GM19397 (cell line): ENCODE results near the gene GPM6B.

ENCODE experiments used
- ATAC-seq: cut with Tn5 transposase; IDR thresholded peaks from one replicate; pipeline ENCODE4 v1.9.1; 2021; ENCODE audit warnings: mild to moderate bottlenecking, moderate library complexity; ENCODE audit not compliant: unreplicated experiment

Gene GPM6B

DNA sequence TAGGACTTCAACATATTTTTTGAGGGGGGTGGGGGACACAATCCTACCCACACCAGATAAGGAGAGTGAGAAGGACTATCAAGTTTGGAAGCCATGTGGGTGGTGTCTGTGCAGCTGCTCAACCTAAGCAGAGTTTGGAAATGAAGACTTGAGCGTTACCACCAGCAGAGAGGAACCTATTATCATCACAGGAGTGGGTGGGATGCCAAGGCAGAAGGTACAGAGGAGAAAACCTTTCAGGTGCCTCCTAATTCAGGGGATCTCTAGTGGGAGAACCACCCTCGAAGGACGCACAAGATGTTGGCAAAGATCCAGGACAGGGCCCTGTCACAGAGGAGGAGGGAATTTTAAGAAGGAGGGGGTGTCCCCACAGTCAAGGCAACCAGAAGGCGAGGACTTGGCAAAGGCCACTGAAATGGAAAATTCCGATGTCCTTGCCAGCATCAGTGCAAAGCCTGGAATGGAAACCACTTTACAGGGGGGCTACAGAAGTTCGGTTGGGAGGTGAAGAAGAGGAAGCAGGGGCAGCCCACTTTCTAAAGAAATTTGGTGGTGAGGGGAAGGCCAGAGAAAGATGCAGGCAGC, 8.4 kb upstream of the GPM6B start:
- no peak for ATAC-seq

DNA sequence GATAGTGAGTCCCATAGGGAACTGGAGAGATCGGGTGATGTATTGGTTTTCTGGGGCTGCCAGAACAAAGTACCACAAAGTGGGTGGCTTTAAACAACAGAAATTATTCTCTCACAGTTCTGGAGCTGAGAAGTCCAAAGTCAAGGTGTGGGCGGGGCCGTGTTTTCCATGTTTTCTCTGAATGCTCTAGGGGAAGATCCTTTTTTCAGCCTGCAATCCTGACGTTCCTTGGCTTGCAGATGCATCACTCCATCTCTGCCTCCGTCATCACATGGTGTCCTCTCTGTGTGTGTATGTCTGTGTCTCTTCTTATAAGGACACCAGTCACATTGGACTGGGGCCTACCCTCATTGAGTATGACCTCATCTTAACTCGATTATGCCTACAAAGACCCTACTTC, 7.9 kb upstream of the GPM6B start:
- ATAC-seq: no peak

DNA sequence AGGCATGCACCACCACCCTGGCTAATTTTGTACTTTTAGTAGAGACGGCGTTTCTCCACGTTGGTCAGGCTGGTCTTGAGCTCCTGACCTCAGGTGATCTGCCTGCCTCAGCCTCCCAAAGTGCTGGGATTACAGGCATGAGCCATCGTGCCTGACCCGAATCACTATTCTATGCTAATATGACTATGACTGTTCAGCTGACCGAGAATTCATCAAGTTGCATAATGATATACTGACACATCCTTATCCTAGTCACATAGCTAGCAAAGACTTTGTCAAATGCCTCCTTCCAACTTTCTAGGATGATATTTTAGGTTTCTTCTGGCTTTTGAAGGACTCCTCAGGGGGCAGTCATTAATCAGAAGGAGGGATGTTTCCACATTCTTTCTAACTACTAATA, 4.8 kb upstream of the GPM6B start:
- ATAC-seq: no peak

DNA sequence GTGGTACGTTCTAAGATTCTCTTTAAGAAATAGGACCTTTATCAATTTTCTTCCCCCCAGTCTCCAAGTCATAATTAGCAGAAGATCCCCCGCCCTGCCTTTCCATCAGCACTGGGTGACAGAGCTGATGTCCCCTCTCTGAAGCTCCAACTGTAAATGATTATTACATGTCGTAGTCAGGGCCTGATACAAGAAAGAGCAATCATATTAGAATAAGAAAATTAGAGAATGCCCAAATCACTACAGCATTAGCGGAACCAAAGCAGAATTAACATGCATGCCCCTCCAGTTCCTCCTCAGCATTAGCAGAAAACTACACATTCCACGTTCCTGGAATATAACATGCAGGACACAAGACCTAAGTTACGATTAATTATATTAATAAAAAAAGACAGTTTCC, 717 bp downstream of the GPM6B start:
- no peak for ATAC-seq

DNA sequence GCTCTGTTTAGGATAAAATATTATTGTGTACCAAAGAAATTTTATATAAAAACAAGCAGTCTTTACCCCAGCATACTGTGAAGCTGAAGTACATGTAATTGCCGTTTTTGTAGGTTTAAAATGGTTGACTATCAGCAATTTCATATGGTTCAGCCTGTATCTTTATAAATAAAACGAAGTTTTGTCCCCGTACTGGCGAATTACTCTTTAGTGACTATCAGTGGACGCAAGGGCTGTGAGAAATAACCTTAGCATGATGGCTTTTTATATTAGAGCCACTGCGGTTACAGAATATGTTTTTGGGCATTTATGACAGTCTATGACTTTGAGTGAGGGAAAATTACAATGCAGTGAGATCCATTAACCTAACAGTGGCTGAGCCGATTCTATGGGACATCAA, 1.2 kb downstream of the GPM6B start:
- ATAC-seq: no peak

DNA sequence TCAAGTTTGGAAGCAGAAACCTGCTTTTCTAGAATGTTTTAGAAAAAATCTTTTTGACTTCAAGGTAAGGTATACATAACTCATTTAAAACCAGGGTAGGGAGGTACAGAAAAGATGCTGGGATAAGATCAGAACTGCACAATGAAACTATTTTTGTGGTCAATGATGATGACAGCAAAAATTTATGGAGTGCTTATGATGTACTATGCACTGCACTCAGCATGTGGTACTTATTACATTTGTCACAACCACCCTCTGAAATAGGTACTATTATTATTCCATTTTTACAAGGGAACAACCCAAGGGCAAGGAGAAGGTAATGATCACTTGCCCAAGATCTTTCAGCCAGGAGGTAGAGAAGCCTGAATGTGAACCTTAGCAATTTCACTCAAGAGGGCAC, 8.0 kb downstream of the GPM6B start:
- no peak for ATAC-seq

DNA sequence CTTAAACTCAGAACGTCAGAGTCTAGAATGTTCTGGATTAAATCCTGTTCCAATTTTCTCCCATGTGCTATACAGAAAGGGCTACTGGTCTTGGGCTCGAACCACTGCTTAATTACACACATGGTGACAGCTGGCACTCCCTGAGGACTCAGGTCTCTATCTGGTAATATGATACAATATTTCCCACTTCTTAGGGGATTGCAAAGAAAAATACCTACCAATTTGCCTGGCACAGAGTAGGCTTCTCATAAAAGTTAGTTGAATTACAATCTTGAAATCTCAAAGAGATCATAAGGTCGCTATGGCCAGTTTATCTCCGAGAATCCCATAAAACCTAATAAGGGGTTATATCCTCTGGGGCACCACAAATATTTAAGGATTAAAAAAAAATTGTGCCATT, 8.6 kb downstream of the GPM6B start:
- no peak for ATAC-seq

DNA sequence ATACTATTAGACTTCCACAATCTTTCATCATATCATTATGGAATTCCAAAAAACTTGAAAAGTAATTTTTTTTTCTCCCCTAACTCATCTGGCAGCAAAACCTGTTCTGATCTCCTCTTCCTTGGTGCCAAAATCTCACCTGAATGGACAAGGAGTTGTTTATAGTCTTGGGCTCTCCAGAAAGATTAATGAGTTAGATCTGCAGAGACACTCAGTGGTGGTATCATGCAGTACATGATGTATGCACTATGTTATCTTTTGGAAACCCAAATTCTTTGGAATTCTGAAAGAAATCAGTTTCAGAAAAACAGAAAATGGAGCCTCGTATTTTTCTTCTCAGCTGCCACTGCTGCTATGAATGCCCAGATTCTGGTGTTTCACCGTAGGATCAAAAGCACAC, 11.7 kb downstream of the GPM6B start:
- ATAC-seq: no peak

DNA sequence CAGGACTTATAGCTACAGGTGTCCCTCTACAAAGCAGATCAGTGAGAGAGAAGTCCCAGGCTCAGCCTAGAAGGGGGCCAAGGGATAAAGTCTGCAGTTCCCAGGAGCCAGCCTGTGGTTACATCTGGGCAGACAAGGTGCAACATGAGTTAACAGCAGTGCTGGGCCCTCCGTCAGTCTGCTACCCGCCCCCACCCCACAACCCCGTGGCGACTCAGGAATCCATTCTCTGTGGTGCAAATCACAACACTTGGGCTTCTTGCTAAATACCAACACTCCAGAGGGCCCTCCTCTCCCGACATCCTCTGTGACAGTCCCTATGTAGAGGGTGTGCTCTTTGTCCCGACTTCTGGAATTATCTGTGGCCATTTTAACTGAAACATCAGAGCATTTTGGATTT, 13.8 kb downstream of the GPM6B start:
- no peak for ATAC-seq

DNA sequence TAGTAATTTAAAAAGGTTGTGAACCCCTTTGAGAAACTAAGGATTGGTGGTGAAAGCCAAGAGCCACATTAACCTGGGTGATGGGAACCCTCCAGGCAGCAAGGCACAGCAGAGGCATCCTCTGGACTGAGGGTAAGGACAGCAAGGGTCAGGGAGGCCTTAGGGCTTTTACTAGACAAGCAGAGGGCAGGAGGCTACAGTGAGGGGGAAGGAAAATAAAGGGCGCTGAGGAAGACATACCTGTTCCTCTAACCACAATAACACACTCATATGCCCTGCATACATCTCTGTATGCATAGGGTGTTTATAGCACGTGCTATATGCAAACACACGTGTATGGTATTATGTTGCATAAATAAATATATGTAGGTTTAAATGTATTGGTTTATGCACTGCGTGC, 18.7 kb downstream of the GPM6B start:
- no peak for ATAC-seq

DNA sequence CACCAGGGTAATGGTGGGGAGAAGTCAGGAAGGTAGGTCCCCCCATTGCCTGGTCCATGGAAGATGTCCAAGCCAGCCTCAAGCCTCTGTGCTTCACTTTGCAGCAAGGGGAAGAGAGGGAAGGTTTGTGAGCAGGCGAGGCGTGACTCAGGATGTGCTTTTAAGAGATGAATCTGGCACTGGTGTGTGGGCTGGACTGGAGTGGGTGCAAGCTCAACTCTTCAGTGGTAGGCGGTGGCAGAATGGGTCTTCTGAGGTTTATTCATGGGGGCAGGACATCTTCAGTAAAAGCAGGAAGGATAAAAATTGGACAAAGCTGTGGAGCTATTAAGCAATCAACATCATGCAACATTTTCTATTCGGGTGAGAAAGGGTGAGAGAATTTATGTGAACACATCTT, 19.4 kb downstream of the GPM6B start:
- no peak for ATAC-seq

DNA sequence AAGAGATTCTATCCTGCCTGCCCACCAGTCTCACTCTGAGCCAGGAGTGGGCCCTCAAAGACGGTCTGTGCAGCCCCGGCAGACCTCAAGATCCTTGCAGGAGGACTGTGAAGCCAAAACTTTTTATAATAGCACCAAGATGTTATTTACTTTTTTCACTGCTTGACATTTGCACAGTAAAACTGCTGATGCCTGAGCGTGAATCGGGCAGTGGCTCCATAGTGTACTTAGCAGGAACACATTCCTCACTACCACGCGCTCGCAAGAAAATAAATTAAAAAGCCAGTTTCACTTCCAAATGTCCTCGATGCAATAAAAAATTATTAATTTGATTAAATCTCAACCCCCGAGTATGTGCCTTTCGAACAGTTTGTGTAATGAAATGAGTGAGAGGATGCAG, 22.5 kb downstream of the GPM6B start:
- no peak for ATAC-seq

DNA sequence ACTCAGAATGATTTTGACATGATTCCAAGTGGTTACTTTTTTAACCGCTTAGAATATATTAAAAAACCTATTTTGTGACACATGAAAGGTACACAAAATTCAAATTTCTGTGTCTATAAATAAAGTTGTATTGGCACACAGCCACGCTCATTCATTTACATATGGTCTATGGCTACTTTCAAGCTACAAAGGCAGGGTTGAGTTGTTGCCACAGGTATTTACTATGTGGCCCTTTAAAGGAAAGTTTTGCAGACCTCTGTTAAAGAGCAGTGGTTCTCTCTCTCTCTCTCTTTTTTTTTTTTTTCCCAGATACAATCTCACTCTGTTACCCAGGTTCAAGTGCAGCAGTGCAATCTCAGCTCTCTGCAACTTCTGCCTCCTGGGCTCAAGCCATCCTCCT, 23.0 kb downstream of the GPM6B start:
- ATAC-seq: no peak

DNA sequence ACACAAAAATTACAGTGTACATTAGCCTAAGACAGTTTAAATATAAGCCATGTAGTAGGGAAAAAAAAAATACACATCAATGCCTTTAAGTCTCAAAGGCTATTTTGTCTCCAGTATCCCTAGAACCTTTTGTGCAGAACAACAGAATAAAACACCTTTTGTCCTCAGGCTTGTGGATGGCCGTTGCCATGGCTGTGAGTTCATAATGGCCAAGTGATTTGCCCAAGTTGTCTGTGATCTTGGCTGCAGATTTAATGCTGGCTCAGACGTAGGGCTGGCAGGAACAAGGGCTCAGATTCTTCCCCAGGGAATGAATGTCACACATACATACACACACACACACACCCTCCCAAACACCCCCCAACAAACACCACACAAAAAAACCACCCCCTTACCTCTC, 25.3 kb downstream of the GPM6B start:
- ATAC-seq: no peak

DNA sequence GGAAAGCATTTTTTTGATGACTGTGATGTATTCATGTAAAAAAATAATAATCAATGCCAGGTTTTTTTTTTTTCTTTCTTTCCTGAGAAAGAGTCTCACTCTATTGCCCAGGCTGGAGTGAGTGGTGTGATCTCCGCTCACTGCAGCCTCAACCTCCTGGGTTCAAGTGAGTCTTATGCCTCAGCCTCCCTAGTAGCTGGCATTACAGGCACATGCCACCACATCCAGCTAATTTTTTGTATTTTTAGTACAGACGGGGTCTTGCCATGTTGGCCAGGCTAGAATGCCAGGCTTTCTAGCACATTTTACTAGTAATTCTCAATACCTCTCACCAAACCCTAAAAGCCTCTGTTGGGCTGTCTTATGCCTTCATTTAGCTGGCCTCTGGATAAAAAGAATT, 25.7 kb downstream of the GPM6B start:
- ATAC-seq: no peak

DNA sequence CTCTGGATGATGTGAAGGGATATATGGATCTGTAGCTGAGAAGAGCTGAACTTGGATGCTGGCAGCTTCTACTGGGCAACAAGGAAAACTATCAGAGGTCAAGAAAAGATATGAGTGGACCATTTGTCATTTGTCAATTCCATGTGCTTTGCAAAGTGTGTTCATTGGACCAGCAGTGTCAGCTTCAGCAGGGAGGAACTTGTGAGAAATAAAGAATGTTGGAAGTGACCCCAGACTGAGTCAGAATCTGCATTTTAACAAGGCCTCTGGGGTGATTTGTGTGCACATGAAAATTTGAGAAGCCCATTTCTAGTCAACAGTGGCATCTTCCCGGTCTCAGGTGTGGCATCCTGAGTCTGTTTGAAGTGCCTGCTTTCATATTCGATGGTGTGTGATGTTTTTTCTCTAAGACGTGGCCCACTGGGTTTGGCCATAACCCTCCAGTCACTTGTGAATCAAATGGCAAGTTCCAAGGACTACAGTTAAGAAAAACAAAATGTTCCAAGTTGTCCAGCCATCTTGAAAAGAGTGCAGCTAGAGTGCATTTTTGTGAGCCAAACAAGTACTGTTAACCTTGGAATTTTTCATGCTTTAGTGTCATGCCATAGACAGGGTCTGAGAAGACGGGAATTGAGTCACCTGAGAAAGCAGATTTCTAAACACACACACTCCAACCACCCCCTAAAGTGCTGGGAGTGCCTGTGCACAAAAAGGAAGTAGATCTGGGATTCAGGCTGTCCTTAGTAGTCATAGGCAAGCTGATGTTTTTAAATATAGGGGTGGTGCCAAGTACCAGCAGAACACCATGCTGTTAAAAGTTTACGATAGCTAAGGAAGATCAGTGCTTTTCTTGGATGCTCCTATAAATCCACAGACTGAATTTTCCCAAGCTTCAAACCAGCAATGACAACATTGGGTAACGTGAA, 26.4 kb downstream of the GPM6B start:
- no peak for ATAC-seq

DNA sequence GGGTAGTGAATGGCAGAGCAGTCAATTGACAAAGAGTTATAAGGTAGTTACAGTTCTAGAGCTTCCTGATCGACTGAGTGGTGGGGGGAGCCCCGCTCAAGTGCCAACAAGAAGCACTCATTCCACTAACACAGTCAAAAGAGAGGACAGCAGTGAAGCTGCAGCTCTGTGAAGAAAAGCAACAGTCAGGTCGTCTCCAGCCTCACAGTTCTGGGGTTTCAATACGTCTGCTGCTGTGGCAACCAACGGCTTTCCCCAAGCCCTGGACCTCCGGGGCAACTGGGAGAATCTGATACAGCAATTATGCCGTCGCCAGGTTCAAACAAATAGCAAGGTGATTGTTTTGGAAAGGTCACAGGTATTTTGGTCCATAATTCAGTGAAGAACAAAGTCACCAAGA, 30.8 kb downstream of the GPM6B start:
- no peak for ATAC-seq

DNA sequence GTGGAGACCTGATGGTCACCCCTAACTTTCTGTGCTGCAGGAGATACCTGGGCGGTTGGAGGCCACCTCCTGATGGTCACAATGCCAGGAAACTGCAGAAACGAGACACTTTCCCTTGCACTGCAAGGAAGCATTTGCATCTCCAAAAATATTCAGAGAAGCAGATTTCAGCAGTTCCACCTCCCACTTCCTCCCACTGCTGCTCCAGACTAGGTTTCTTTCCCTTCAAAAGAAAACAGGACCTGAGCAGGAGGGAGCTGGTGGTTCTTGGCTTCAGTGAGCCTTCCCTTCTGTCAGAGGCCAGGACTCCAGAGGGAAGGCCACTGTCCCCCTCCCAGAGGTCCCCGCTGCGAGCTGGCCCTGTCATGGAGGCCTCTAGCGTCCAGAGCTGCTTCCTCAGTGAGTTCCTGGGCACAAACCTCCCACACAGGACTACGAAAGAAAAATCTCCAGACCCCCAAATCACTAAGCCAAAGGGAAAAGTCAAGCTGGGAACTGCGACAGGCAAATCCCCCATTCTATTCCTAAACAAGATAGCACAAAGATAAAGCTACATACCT, 35.9 kb downstream of the GPM6B start:
- no peak for ATAC-seq

DNA sequence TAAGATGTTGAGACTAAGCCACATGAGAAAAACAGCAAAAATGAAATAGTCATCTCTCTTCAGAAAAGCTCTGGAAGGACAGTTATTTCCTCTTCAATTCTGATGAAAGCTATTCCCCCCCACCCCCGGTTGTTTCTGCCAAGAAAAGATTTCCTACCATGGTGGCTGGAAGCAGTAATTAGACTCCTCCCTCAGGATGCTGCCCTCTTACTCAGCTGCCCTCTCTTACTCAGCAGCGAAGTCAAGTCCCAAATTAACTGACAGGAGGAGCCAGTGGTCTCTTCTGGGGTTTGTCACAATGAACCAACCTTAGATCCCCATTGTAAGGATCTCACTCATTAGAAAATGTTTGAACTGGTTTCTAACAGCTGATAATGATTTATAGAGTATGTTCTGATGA, 38.0 kb downstream of the GPM6B start:
- ATAC-seq: no peak

DNA sequence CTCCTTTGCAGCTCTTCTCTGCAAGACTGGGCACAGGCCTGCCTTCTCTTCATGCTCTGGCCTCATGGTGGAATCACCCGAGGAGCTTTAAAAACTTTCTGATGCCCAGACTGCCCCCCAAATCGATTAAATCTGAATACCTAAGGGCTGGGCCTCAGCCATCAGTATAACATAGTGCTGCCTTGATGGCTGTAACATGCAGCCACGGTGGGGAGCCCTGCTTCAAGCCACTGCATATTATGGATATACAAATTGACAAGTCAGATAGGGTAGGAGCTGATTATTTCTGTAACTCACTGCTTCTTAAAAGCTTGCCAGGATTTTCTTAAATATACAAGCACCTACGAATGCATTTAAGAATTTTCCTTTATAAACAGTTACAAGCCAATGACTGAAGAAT, 40.5 kb downstream of the GPM6B start:
- ATAC-seq: no peak

DNA sequence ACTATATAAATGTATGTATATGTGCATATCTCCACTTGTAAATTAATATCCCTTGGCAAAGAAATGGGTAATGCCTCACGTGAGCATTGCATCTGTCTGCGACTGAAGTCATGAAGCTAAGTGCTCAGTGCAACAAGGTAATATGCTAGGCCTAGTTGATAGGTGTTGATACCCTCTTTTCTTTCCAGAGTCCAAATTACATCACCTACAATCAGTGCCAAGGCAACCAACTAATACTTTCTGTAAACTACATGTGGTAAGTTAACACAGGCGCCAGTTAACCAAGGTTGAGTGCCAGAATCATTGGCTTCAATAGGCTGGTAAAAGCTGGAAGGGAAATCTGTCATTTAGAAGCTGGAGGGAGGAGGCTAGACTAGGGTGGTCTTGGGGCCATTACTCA, 41.1 kb downstream of the GPM6B start:
- ATAC-seq: no peak

DNA sequence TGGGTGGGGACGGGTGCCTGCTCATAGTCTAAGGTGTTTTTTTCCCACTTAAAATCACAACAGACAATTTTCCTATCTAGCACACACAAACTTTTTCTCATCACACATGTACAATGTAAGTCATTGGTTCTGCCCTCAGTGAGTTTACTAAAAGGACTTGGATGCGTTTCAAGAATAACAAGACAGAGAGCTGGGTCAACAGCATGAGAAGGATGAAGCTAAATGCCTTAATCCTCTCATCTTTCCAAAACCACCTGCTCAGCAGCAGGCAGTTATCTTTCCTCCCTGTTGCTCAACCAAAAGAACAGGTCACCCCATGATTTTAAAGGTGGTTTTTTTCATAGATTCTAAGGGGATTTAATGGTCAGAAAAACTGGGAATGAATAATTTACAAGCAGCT, 42.2 kb downstream of the GPM6B start:
- ATAC-seq: no peak
